HG03354 (cell line): ENCODE measurements around the gene PDZRN4.
"Not testable (repeated sequence)": the region's sequence is repeated elsewhere in the genome, so short reads cannot be mapped to it uniquely, and the experiment has no call there.

Experiments used
- ATAC-seq: cut with Tn5 transposase; IDR thresholded peaks from one replicate; pipeline ENCODE4 v1.9.1; 2021; ENCODE audit warnings: mild to moderate bottlenecking; ENCODE audit not compliant: unreplicated experiment, poor library complexity, severe bottlenecking

PDZRN4 gene

GRCh38 chr12:41604830-41605229 lies 416.7 kb downstream of the PDZRN4 start:
- ATAC-seq, result no peak

- peak; percentile 53 for ATAC-seq
Observed at GRCh38 chr12:41605545-41606305, 417.6 kb downstream of the PDZRN4 start.

- no peak for ATAC-seq
Observed at GRCh38 chr12:41606468-41607445, 418.6 kb downstream of the PDZRN4 start.

- no peak for ATAC-seq
Observed at GRCh38 chr12:41612892-41613557, 424.9 kb downstream of the PDZRN4 start.

GRCh38 chr12:41615174-41615573 lies 427.1 kb downstream of the PDZRN4 start:
- not testable (repeated sequence) for ATAC-seq

GRCh38 chr12:41619705-41620104 lies 431.6 kb downstream of the PDZRN4 start:
- ATAC-seq, result no peak

GRCh38 chr12:41621291-41621690 lies 433.2 kb downstream of the PDZRN4 start:
- no peak for ATAC-seq
